GM12873 (cell line): ENCODE data around the gene FLNB.

Experiments used
- CTCF ChIP-seq: IDR thresholded peaks from 2 replicates; pipeline ENCODE4 v1.5.1; 2012; ENCODE audit warnings: low read depth, mild to moderate bottlenecking, moderate library complexity, low read length, control low read depth; ENCODE audit not compliant: insufficient read depth; ENCODE audit errors: missing control alignments

FLNB gene

GRCh38 chr3:58154626-58155449, 146.6 kb downstream of the FLNB start:
- no peak for TF ChIP-seq CTCF

- TF ChIP-seq CTCF, result no peak
Measured at GRCh38 chr3:58155838-58156237, 147.6 kb downstream of the FLNB start.

- no peak for TF ChIP-seq CTCF
Measured at GRCh38 chr3:58157700-58158099, 149.5 kb downstream of the FLNB start.

- TF ChIP-seq CTCF, result no peak
Measured at GRCh38 chr3:58158442-58159153, 150.4 kb downstream of the FLNB start.

- TF ChIP-seq CTCF, result no peak
Measured at GRCh38 chr3:58160399-58160798, 152.2 kb downstream of the FLNB start.

- no peak for TF ChIP-seq CTCF
Measured at GRCh38 chr3:58161435-58162398, 153.5 kb downstream of the FLNB start.
